22Rv1 (cell line): ENCODE measurements around the gene CAD.

Experiments
- H3K27ac ChIP-seq: fragments of 450-650 bp; 2 replicates; pipeline ENCODE4 v1.5.1; 2017
- ZFX ChIP-seq: fragments of 450-650 bp; IDR thresholded peaks from 2 replicates; pipeline ENCODE4 v1.6.1; 2017; ENCODE audit warnings: antibody characterized with exemption, borderline replicate concordance
- TF ChIP-seq, protein P1 (sequence below): fragments of 450-650 bp; IDR thresholded peaks from 2 replicates; pipeline ENCODE4 v1.5.1; 2017; ENCODE audit warnings: mild to moderate bottlenecking

Gene CAD

DNA sequence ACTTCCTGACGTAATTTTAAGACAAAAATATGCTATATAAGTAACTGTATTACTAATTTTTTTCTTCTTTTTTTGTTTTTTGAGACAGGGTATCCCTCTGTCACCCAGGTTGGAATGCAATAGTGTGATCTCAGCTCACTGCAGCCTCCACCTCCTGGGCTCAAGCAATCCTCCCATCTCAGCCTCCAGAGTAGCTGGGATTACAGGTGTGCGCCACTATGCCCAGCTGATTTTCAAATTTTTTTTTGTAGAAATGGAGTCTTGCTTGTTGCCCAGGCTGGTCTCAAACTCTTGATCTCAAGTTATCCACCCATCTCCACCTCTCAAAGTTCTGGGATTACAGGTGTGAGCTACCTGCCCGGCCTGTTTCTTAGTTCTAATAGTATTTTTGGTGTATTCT, 38.7 kb upstream of the CAD start:
- no peak overlapping the region for H3K27ac ChIP-seq
- no peak for TF ChIP-seq ZFX
- TF ChIP-seq, protein P1, sequence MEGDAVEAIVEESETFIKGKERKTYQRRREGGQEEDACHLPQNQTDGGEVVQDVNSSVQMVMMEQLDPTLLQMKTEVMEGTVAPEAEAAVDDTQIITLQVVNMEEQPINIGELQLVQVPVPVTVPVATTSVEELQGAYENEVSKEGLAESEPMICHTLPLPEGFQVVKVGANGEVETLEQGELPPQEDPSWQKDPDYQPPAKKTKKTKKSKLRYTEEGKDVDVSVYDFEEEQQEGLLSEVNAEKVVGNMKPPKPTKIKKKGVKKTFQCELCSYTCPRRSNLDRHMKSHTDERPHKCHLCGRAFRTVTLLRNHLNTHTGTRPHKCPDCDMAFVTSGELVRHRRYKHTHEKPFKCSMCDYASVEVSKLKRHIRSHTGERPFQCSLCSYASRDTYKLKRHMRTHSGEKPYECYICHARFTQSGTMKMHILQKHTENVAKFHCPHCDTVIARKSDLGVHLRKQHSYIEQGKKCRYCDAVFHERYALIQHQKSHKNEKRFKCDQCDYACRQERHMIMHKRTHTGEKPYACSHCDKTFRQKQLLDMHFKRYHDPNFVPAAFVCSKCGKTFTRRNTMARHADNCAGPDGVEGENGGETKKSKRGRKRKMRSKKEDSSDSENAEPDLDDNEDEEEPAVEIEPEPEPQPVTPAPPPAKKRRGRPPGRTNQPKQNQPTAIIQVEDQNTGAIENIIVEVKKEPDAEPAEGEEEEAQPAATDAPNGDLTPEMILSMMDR, result no peak

GRCh38 chr2:27179344-27180000, 37.7 kb upstream of the CAD start:
- H3K27ac ChIP-seq, result no peak overlapping the region
- no peak for TF ChIP-seq ZFX
- TF ChIP-seq, protein P1, result no peak

GRCh38 chr2:27182346-27182745, 34.8 kb upstream of the CAD start:
- TF ChIP-seq, protein P1, result no peak
- no peak for TF ChIP-seq ZFX
- no peak overlapping the region for H3K27ac ChIP-seq

DNA sequence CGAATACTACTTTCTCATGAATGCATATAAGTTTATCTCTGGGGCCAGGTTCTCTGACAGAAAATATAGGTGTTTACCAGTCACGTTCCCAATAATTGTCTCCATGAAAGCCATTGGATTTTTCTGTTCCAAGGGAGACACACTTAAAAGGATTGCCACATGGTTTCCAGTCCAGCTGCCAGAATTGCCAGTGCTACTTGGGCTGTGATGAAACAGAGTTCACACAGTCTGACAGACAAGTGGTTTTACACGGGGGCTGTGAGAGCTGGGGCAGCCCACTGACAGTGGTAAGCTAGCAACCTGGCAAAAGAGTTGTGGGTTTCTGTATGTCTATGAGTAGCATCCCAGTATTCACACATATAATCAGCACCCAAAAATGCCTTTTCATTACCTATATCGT, 33.1 kb upstream of the CAD start:
- no peak for TF ChIP-seq ZFX
- H3K27ac ChIP-seq, result no peak overlapping the region

DNA sequence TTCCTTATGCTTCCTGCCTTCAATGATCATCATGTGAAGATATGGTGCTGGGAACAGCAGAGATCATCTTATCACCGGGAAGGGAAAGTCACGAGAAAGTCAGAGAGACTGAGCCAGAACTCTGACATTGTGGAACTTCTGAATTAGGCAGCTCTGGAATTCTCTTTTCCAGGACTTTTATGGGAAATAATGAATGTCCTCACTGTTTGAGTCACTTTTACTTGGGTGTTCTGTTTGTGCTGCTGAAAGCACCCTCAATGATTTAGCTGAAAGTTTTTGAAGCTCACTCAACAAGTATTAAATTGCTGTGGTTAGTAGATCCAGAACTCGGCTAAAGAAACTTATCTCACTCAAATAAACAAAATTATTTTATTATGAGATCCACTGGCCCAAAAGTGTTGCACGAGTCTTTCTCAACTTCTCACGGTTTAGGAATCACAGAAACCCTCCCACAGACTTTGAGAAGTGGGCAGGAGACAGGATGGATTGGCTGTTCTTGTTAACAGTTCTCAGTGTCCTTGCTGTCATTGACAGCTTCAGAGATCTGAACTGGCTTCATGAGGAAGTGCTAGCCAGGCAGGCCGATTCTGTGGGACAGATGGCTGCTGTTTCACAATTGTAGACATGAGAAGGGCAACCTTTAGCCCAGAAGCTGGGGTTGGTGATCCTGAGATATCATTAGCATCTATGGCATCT, 31.7 kb upstream of the CAD start:
- no peak for TF ChIP-seq ZFX
- TF ChIP-seq, protein P1, result no peak
- H3K27ac ChIP-seq, result no peak overlapping the region

DNA sequence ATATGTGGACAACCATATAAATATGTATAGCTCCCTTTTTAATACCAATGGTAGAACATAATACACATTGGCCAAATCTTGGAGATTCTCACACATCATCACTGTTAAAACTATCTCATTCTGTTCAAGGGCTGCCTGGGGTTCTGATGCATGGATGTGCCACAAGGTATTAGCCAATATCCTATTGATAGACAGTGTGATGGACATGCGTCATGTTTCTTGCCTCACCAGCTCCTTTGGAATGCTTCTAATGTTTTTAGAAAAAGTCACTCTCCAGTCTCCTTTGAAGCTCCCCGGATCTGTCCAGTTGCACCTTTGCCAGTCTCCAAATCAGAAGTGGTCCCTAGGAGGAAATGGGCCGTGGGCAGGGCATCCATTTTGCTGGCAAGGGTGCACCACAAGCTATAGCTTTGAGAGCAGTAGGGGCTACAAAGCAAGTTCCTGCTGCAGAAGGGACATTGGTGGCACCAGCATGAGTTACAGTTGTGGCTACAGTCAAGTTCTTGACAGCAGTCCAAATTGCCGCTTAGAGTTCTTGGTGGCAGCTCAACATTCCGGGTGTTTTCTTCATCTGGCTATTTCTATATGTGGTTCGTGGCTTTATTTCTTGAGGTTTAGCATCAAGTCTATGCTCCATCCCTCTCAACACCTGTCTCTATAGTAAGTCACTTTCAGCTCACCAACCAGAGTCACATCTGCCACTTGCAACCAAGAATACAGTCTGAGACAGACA, 30.4 kb upstream of the CAD start:
- TF ChIP-seq, protein P1, result no peak
- TF ChIP-seq ZFX, result no peak
- no peak overlapping the region for H3K27ac ChIP-seq

DNA sequence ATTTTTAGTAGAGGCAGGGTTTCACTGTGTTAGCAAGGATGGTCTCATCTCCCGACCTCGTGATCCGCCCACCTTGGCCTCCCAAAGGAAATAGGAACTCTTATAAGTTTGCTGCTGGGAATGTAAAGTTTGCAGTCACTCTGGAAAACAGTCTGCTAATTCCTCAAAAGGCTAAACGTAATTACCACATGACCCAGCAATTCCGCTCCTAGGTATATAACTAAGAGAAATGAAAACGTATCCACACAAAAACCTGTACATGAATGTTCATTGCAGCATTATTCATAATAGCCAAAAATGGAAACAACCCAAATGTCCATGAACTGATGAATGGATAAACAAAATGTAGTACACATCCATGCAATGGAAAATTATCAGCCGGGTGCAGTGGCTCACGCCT, 27.2 kb upstream of the CAD start:
- no peak overlapping the region for H3K27ac ChIP-seq
- TF ChIP-seq, protein P1, result no peak
- no peak for TF ChIP-seq ZFX
